HCT116 (cell line): ENCODE measurements around the gene FRMD4B. TPM values are rescaled to one million over a fixed set of nuclear protein-coding genes. Genes with fewer than 3 reads are reported as not detected.

ENCODE experiments used
- ATAC-seq: fragments of 200-7000 bp; cut with Tn5 transposase; 2 replicates; pipeline ENCODE4 v1.9.1; 2020; ENCODE audit warnings: mild to moderate bottlenecking, moderate library complexity
- BruUV-seq: library from RNA; stranded (reverse); fragments of 400-500 nt; replicated peaks from 2 replicates; lab custom pipeline; 2021; lab: Mats Ljungman, UMichigan
- CTCF ChIA-PET: fragments of 300-600 bp; sonication (Branson Sonifier 250); formaldehyde crosslinking; loops from one replicate; lab custom pipeline; 2021; ENCODE audit warnings: antibody characterized with exemption; lab: Charles Lee
- POLR2A ChIA-PET: fragments of 300-600, 350-600 bp; sonication (Branson Sonifier 250); formaldehyde crosslinking; loops from one replicate; lab custom pipeline; 2021; ENCODE audit warnings: antibody characterized with exemption; lab: Charles Lee
- RAD21 ChIA-PET, 2 experiments: fragments of 300-600 bp; sonication (Branson Sonifier 250); formaldehyde crosslinking; loops; one replicate each; lab custom pipeline; 2023; ENCODE audit warnings: low total read pairs in 2 of 2; ENCODE audit not compliant: uncharacterized antibody in 2 of 2, unreplicated experiment in 2 of 2, low non-redundant PET in 1 of 2; lab: Charles Lee
- DNase-seq: peaks from one replicate; pipeline ENCODE4 v3.0.0-alpha.2; 2010; ENCODE audit warnings: low read depth, low spot score
- H2AFZ ChIP-seq: fragments of 200-600 bp; shearing (Covaris generic), sonication (generic); 2 replicates; pipeline ENCODE4 v1.6.1; 2017; ENCODE audit warnings: low read depth, mixed run types, mixed read lengths, antibody characterized with exemption, low read length; ENCODE audit not compliant: poor library complexity, severe bottlenecking
- H3K27ac ChIP-seq: 2 replicates; pipeline ENCODE4 v1.5.1; 2012; ENCODE audit warnings: low read depth, low read length
- H3K27me3 ChIP-seq: fragments of 200-600 bp; sonication (generic); 2 replicates; pipeline ENCODE4 v1.6.1; 2016; ENCODE audit warnings: mixed run types, low read length, mixed read lengths; ENCODE audit not compliant: insufficient read depth
- H3K36me3 ChIP-seq, 2 experiments: fragments of 200-500 bp in 1 of 2; fragments of 200-600 bp in 1 of 2; sonication (Bioruptor generic) in 1 of 2; sonication (generic) in 1 of 2; 2 replicates each; pipeline versions ENCODE4 v1.5.1 to v1.6.1; 2014 to 2016; ENCODE audit warnings: low read length in 2 of 2, inconsistent platforms in 1 of 2, mixed read lengths in 1 of 2, mixed run types in 1 of 2; ENCODE audit not compliant: insufficient read depth in 2 of 2, control insufficient read depth in 1 of 2
- H3K4me1 ChIP-seq, 2 experiments: fragments of 200-600 bp in 1 of 2; sonication (generic) in 1 of 2; 2 replicates each; pipeline versions ENCODE4 v1.5.1 to v1.6.1; 2012 to 2017; ENCODE audit warnings: low read length in 2 of 2, inconsistent platforms in 1 of 2, mild to moderate bottlenecking in 1 of 2, mixed read lengths in 1 of 2, mixed run types in 1 of 2, moderate library complexity in 1 of 2; ENCODE audit not compliant: insufficient read depth in 2 of 2, control insufficient read depth in 1 of 2
- H3K4me2 ChIP-seq: fragments of 200-600 bp; sonication (generic); 2 replicates; pipeline ENCODE4 v1.6.1; 2017; ENCODE audit warnings: mixed run types, low read length, mixed read lengths
- H3K4me3 ChIP-seq, 2 experiments: fragments of 200-600 bp in 1 of 2; sonication (generic) in 1 of 2; replicated peaks in 1 of 2; 2 replicates each; pipeline ENCODE4 v1.5.1; 2011 to 2016; ENCODE audit warnings: low read length in 2 of 2, control low read depth in 1 of 2, low read depth in 1 of 2, mild to moderate bottlenecking in 1 of 2, mixed read lengths in 1 of 2, mixed run types in 1 of 2
- H3K79me2 ChIP-seq: fragments of 200-600 bp; sonication (generic); 2 replicates; pipeline ENCODE4 v1.6.1; 2017; ENCODE audit warnings: mild to moderate bottlenecking, mixed run types, low read length, moderate library complexity, mixed read lengths; ENCODE audit not compliant: insufficient read depth
- H3K9ac ChIP-seq: fragments of 200-600 bp; sonication (generic); 2 replicates; pipeline ENCODE4 v1.6.1; 2016; ENCODE audit warnings: low read length, mixed read lengths
- H3K9me2 ChIP-seq: fragments of 200-600 bp; sonication (generic), shearing (Covaris generic); 2 replicates; pipeline ENCODE4 v1.6.1; 2017; ENCODE audit warnings: mixed run types, mild to moderate bottlenecking, moderate library complexity; ENCODE audit not compliant: insufficient read depth
- H3K9me3 ChIP-seq, 2 experiments: fragments of 200-500 bp in 1 of 2; fragments of 200-600 bp in 1 of 2; sonication (Bioruptor generic) in 1 of 2; sonication (generic) in 1 of 2; 2 replicates each; pipeline ENCODE4 v1.6.1; 2014 to 2017; ENCODE audit warnings: low read length in 2 of 2, mixed read lengths in 2 of 2, inconsistent platforms in 1 of 2, low read depth in 1 of 2, mild to moderate bottlenecking in 1 of 2, mixed run types in 1 of 2, moderate library complexity in 1 of 2; ENCODE audit not compliant: control insufficient read depth in 1 of 2, insufficient read depth in 1 of 2
- H4K20me1 ChIP-seq: fragments of 200-600 bp; sonication (generic), shearing (Covaris generic); 2 replicates; pipeline ENCODE4 v1.6.1; 2017; ENCODE audit warnings: mixed run types, mild to moderate bottlenecking, moderate library complexity; ENCODE audit not compliant: insufficient read depth
- CEBPB ChIP-seq: IDR thresholded peaks from 2 replicates; pipeline ENCODE4 v1.6.1; 2012; ENCODE audit warnings: low read depth
- EGR1 ChIP-seq: IDR thresholded peaks from 2 replicates; pipeline ENCODE4 v1.6.1; 2012; ENCODE audit warnings: low read depth
- FOSL1 ChIP-seq: IDR thresholded peaks from 2 replicates; pipeline ENCODE4 v1.6.1; 2012; ENCODE audit warnings: low read depth
- JUND ChIP-seq: IDR thresholded peaks from 2 replicates; pipeline ENCODE4 v1.6.1; 2012
- POLR2AphosphoS5 ChIP-seq: IDR thresholded peaks from 2 replicates; pipeline ENCODE4 v1.6.1; 2011; ENCODE audit warnings: mild to moderate bottlenecking, low read depth, low read length, moderate library complexity
- SP1 ChIP-seq: IDR thresholded peaks from 2 replicates; pipeline ENCODE4 v1.6.1; 2012; ENCODE audit warnings: low read depth
- SRF ChIP-seq: IDR thresholded peaks from 2 replicates; pipeline ENCODE4 v1.6.1; 2012; ENCODE audit warnings: low read depth
- ZNF274 ChIP-seq: fragments of 200-500 bp; sonication (Bioruptor generic); IDR thresholded peaks from 2 replicates; pipeline ENCODE4 v1.6.1; 2014; ENCODE audit warnings: mild to moderate bottlenecking, low read depth, low read length, inconsistent platforms
- intact Hi-C: fragments of 100-400 bp; cut with micrococcal nuclease; formaldehyde crosslinking; loops from 2 replicates; pipeline ENCODE4 v1.10.0; 2022
- total RNA-seq: library from RNA; stranded (reverse); gene quantifications from one replicate; pipeline ENCODE4 v1.2.1, GENCODE V29; 2021; ENCODE audit not compliant: unreplicated experiment
- TF ChIP-seq, protein P1 (sequence below): IDR thresholded peaks from 2 replicates; pipeline ENCODE4 v1.6.1; 2012

FRMD4B gene
- total RNA-seq, 1 experiment from 2014 or later = 2.0 TPM

- BruUV-seq = no TSS peak
- no peak for TF ChIP-seq ZNF274
- TF ChIP-seq POLR2AphosphoS5 = no peak
- TF ChIP-seq JUND = 0 out of 2 replicates have a peak, but pooled peaks have one; percentile 15
- TF ChIP-seq, protein P1, sequence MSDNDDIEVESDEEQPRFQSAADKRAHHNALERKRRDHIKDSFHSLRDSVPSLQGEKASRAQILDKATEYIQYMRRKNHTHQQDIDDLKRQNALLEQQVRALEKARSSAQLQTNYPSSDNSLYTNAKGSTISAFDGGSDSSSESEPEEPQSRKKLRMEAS = no peak
- no peak for TF ChIP-seq SRF
- peak; percentile 44 for TF ChIP-seq FOSL1
- peak; percentile 60 for TF ChIP-seq CEBPB
- TF ChIP-seq SP1 = no peak
- ChIA-PET RAD21 (no interaction called here), CTCF (interaction anchor here (1.2 kb wide), 1 partner anchor 20 kb away, joined by 4 read pairs; no protein-coding TSS in a partner anchor), POLR2A (no interaction called here)
- Histone ChIP-seq H3K9me3 (no peaks in the 10 kb centered on the region), H2AFZ (peak overlapping the region; percentile 30), H3K9ac (no peak overlapping the region), H3K27me3 (no peaks in the 10 kb centered on the region), H3K4me3 (0 out of 4 replicates have a peak overlapping the region, but pooled peaks of 1 of the 2 experiments have one; percentile 0), H4K20me1 (no peaks in the 10 kb centered on the region), H3K36me3 (no peaks in the 10 kb centered on the region), H3K79me2 (no peaks in the 10 kb centered on the region), H3K27ac (no peak overlapping the region), H3K9me2 (no peaks in the 10 kb centered on the region), H3K4me1 (peaks cover 17 to 41% of the 10 kb centered on the region in 2 experiments), H3K4me2 (peak overlapping the region; percentile 49)
- intact Hi-C loops = no loop called here
- DNase-seq = no peak
- ATAC-seq = peak; percentile 68
Observed at GRCh38 chr3:69181592-69182211, 204.2 kb downstream of the FRMD4B start.

GRCh38 chr3:69180869-69181591, 204.9 kb downstream of the FRMD4B start:
- RAD21 ChIA-PET = no interaction called here
- CTCF ChIA-PET = interaction anchor here (1.2 kb wide), 1 partner anchor 19 kb away, joined by 4 read pairs; no protein-coding TSS in a partner anchor
- intact Hi-C loops = no loop called here
- no peak overlapping the region for H3K9ac ChIP-seq
- no peaks in the 10 kb centered on the region for H4K20me1 ChIP-seq
- H3K27ac ChIP-seq = no peak overlapping the region
- no peak overlapping the region for H2AFZ ChIP-seq
- peaks cover 17 to 41% of the 10 kb centered on the region in 2 experiments for H3K4me1 ChIP-seq
- no peaks in the 10 kb centered on the region for H3K36me3 ChIP-seq
- no peaks in the 10 kb centered on the region for H3K9me3 ChIP-seq
- no peak overlapping the region for H3K4me3 ChIP-seq
- ATAC-seq = no peak
- BruUV-seq = no TSS peak
- H3K9me2 ChIP-seq = no peaks in the 10 kb centered on the region
- H3K79me2 ChIP-seq = no peaks in the 10 kb centered on the region
- DNase-seq = no peak
- POLR2A ChIA-PET = no interaction called here
- H3K4me2 ChIP-seq = peak overlapping the region; percentile 49; the same call in 1 of the 2 replicates
- no peaks in the 10 kb centered on the region for H3K27me3 ChIP-seq
- TF ChIP-seq EGR1 = no peak
